ENCODE measurements around the gene B9D1. TPM values are rescaled to one million over a fixed set of nuclear protein-coding genes. Genes with fewer than 3 reads are reported as not detected.

The B9D1 gene
- total and polyA plus RNA-seq, 7 donors, result 6.6 to 22.4 (median 15.2) TPM

- no peaks in the 10 kb centered on the region for H3K27me3 ChIP-seq
- H3K4me1 ChIP-seq, result peaks cover 0 to 20% (median 17%) of the 10 kb centered on the region in 4 donors
- peaks cover 0 to 18% (median 2%) of the 10 kb centered on the region in 4 donors for H3K36me3 ChIP-seq
- TF ChIP-seq POLR2AphosphoS5 (IDR thresholded peaks at IDR 0.05) (no peak), CTCF (IDR thresholded peaks at IDR 0.05) (no peak), EP300 (IDR thresholded peaks at IDR 0.05) (no peak), POLR2A (IDR thresholded peaks at IDR 0.05) (no peak)
- WGBS, 2 donors, result 7 to 26% methylated on average over 16 of the region's 16 CpGs
- H3K4me3 ChIP-seq, result peak overlapping the region; percentile 65 to 83 (median 78)
- peak overlapping the region; percentile 85 to 91 (median 88) for H3K27ac ChIP-seq
- H3K9me3 ChIP-seq, result no peaks in the 10 kb centered on the region
- DNase-seq, result no peak
- intact Hi-C loops (cut with DNase I), result loop anchor here (1.0 to 5.0 kb wide), 5 partner anchors 15 to 400 kb away; partner anchors contain the start of genes ALDH3A2 and RNF112
Observed at GRCh38 chr17:19361944-19362276, 613 bp downstream of the B9D1 start.

- H3K9me3 ChIP-seq, result no peaks in the 10 kb centered on the region
- 75 to 82% methylated on average over 6 of the region's 6 CpGs for WGBS, 2 donors
- intact Hi-C loops (cut with DNase I), result loop anchor here (5.0 kb wide), 2 partner anchors 51 to 401 kb away; partner anchors contain the start of gene RNF112
- DNase-seq, result peak; percentile 62
- TF ChIP-seq EP300 (IDR thresholded peaks at IDR 0.05), result no peak
- TF ChIP-seq CTCF (IDR thresholded peaks at IDR 0.05), result no peak
- TF ChIP-seq POLR2AphosphoS5 (IDR thresholded peaks at IDR 0.05), result no peak
- TF ChIP-seq POLR2A (IDR thresholded peaks at IDR 0.05), result no peak
- H3K36me3 ChIP-seq, result peaks cover 0 to 19% (median 2%) of the 10 kb centered on the region in 4 donors
- H3K27me3 ChIP-seq, result no peaks in the 10 kb centered on the region
- H3K27ac ChIP-seq, result peak overlapping the region in 3 of 4 donors; percentile 85 to 91 (median 87)
- peaks cover 0 to 20% (median 17%) of the 10 kb centered on the region in 4 donors for H3K4me1 ChIP-seq
- H3K4me3 ChIP-seq, result no peak overlapping the region
Observed at GRCh38 chr17:19361326-19361725, 1.2 kb downstream of the B9D1 start.

DNA sequence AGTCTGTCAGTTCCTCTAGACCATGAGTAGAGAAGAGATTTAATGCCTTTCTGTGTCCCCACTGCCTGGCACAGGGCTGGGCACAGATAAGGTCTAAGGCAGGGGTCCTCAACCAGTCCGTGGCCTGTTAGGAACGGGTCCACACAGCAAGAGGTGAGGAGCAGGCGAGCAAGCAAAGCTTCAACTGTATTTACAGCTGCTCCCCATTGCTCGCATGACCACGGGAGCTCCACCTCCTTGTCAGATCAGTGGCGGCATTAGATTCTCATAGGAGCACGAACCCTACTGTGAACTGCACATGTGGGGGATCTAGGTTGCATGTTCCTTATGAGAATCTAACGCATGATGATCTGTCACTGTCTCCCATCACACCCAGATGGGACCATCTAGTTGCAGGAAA lies 1.8 kb downstream of the B9D1 start:
- H3K27me3 ChIP-seq, result no peaks in the 10 kb centered on the region
- DNase-seq, result peak; percentile 55
- 93 to 94% methylated on average over 8 of the region's 8 CpGs for WGBS, 2 donors
- peaks cover 0 to 20% (median 17%) of the 10 kb centered on the region in 4 donors for H3K4me1 ChIP-seq
- H3K27ac ChIP-seq, result no peak overlapping the region
- no peak overlapping the region for H3K4me3 ChIP-seq
- no peaks in the 10 kb centered on the region for H3K9me3 ChIP-seq
- peaks cover 0 to 19% (median 2%) of the 10 kb centered on the region in 4 donors for H3K36me3 ChIP-seq
- intact Hi-C loops (cut with DNase I), result loop anchor here (5.0 kb wide), 2 partner anchors 52 to 402 kb away; partner anchors contain the start of gene RNF112
- TF ChIP-seq EP300 (IDR thresholded peaks at IDR 0.05) (no peak), POLR2AphosphoS5 (IDR thresholded peaks at IDR 0.05) (no peak), CTCF (IDR thresholded peaks at IDR 0.05) (no peak), POLR2A (IDR thresholded peaks at IDR 0.05) (no peak)

- Histone ChIP-seq H3K4me1 (peaks cover 0 to 20% (median 17%) of the 10 kb centered on the region in 4 donors), H3K9me3 (no peaks in the 10 kb centered on the region), H3K36me3 (peaks cover 0 to 19% (median 2%) of the 10 kb centered on the region in 4 donors), H3K27ac (no peak overlapping the region), H3K4me3 (no peak overlapping the region), H3K27me3 (no peaks in the 10 kb centered on the region)
- 93 to 95% methylated on average over 5 of the region's 5 CpGs for WGBS, 2 donors
- peak; percentile 50 for DNase-seq
- intact Hi-C loops (cut with DNase I), result loop anchor here (5.0 kb wide), 2 partner anchors 52 to 402 kb away; partner anchors contain the start of gene RNF112
- TF ChIP-seq POLR2A (IDR thresholded peaks at IDR 0.05) (no peak), CTCF (IDR thresholded peaks at IDR 0.05) (no peak), POLR2AphosphoS5 (IDR thresholded peaks at IDR 0.05) (no peak), EP300 (IDR thresholded peaks at IDR 0.05) (no peak)
Observed at GRCh38 chr17:19359856-19360255, 2.7 kb downstream of the B9D1 start.

- peak; percentile 52 for DNase-seq
- TF ChIP-seq EP300 (IDR thresholded peaks at IDR 0.05) (no peak), CTCF (IDR thresholded peaks at IDR 0.05) (no peak), POLR2AphosphoS5 (IDR thresholded peaks at IDR 0.05) (no peak), POLR2A (IDR thresholded peaks at IDR 0.05) (no peak)
- Histone ChIP-seq H3K9me3 (no peaks in the 10 kb centered on the region), H3K27ac (no peak overlapping the region), H3K27me3 (no peaks in the 10 kb centered on the region), H3K4me3 (no peak overlapping the region), H3K4me1 (peaks cover 0 to 18% (median 16%) of the 10 kb centered on the region in 4 donors), H3K36me3 (peaks cover 0 to 19% (median 2%) of the 10 kb centered on the region in 4 donors)
- intact Hi-C loops (cut with DNase I), result no loop called here
- WGBS, 2 donors, result 87 to 93% methylated on average over 7 of the region's 7 CpGs
Observed at GRCh38 chr17:19359151-19359550, 3.4 kb downstream of the B9D1 start.

Data from sigmoid colon (tissue), 7 donors.